Stomach (tissue), 4 donors: ENCODE measurements around the gene ATP5PD.

Experiments used
- POLR2A ChIP-seq, 4 donors: fragments of 450-650 bp; IDR thresholded peaks; one replicate each; pipeline ENCODE4 v1.6.1; 2016; ENCODE audit warnings: antibody characterized with exemption in 4 of 4, control low read depth in 2 of 4, mild to moderate bottlenecking in 1 of 4, moderate library complexity in 1 of 4
- POLR2AphosphoS5 ChIP-seq, 3 donors: sonication (generic); formaldehyde crosslinking; IDR thresholded peaks; one replicate each; pipeline ENCODE4 v1.6.1; 2016; ENCODE audit warnings: antibody characterized with exemption in 3 of 3

- peak in 1 of 3 donors; percentile 24 for TF ChIP-seq POLR2AphosphoS5 (IDR thresholded peaks at IDR 0.05)
- no peak for TF ChIP-seq POLR2A (IDR thresholded peaks at IDR 0.05)
These were observed 45.1 kb upstream of the ATP5PD start for GRCh38 chr17:75091855-75092327.
